GM19239 (cell line): ENCODE measurements around the gene SLC26A8.

Source experiments
- DNase-seq: peaks from one replicate; pipeline ENCODE4 v3.0.0; 2011; ENCODE audit warnings: low spot score; ENCODE audit not compliant: insufficient read length
- FAIRE-seq: peaks from 2 replicates; lab custom pipeline; 2011; peaks lifted over from hg19 to GRCh38; lab: Jason Lieb, UNC

SLC26A8 gene, protein sequence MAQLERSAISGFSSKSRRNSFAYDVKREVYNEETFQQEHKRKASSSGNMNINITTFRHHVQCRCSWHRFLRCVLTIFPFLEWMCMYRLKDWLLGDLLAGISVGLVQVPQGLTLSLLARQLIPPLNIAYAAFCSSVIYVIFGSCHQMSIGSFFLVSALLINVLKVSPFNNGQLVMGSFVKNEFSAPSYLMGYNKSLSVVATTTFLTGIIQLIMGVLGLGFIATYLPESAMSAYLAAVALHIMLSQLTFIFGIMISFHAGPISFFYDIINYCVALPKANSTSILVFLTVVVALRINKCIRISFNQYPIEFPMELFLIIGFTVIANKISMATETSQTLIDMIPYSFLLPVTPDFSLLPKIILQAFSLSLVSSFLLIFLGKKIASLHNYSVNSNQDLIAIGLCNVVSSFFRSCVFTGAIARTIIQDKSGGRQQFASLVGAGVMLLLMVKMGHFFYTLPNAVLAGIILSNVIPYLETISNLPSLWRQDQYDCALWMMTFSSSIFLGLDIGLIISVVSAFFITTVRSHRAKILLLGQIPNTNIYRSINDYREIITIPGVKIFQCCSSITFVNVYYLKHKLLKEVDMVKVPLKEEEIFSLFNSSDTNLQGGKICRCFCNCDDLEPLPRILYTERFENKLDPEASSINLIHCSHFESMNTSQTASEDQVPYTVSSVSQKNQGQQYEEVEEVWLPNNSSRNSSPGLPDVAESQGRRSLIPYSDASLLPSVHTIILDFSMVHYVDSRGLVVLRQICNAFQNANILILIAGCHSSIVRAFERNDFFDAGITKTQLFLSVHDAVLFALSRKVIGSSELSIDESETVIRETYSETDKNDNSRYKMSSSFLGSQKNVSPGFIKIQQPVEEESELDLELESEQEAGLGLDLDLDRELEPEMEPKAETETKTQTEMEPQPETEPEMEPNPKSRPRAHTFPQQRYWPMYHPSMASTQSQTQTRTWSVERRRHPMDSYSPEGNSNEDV

DNA sequence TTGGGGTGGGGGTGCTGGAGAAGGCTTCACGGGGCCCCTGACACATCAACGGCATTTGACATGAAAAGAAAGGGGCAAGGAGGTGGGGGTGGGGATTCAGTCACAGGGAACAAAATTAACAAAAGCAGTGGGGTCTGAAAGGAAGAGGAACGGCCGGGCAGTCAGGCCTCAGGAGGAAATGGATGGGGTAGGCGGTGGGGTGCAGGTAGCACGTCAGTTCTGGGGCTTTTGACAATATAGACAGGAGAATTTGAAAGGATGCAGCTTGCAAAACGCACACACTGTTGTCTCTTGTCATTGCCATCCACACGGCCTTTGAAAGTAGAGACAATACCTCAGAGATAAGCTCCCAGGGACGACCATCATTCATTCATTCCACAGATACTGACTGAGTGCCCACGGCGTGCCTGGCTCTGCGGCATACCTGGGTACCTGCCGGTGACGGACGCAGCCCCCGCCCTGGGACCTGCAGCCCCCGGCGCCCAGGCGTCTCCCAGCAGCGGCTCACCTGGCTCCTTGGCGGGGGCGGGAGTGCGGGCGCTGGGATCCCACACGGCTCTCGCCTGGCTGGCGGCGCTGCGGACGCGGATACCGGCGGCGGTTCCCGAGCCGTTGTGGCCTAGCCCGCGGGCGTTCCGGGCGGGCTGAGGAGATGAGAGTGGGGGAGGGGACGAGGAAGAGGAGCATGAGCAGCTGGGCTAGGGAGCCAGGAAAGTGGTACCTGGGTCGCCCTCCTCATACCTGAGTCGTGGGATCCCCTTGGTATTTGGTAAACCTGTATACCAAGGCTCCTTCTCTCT lies at the start of gene SLC26A8:
Gene SLC26A8, minus strand, starts transcription at position 646 of the 800 bp plus-strand sequence. CDS start 4,934 bp downstream, outside the sequence.
- DNase-seq (no peak), FAIRE-seq (no peak)

DNA sequence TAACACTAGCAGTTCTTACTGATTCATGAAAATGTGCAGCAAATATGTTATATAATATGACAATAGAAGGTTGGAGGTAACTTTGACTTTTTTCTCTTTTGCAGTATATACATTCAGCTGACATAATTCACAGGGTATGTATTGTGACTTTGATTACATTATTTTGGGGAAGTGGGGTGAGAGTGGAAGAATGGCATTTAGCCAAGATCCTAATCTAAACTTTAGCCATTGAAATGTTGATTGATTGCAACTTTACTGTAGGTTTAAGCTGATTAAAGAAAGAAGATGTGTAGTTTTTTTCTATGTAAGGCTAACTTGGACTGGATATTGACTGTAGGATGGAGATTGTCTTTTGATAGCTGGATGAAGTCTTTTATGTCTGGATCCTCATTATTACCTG lies 49.1 kb upstream of the SLC26A8 start:
- FAIRE-seq: no peak

DNA sequence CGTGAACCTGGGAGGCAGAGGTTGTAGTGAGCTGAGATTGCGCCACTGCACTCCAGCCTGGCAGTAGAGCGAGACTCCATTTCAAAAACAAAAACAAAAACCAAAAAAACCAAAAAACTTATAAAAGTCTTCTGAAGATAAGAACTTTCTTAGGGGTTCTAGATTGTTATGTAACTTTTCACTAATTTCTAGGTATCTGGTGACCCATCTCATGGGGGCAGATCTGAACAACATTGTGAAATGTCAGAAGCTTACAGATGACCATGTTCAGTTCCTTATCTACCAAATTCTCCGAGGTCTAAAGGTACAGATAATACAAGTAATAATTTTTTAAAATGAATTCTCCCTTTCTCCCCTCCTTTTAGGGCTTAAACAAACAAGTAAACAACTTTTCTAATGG lies 48.2 kb upstream of the SLC26A8 start:
- FAIRE-seq (no peak), DNase-seq (no peak)

More for the DNA sequence above, 49.1 kb upstream of the SLC26A8 start:
- no peak for DNase-seq

DNA sequence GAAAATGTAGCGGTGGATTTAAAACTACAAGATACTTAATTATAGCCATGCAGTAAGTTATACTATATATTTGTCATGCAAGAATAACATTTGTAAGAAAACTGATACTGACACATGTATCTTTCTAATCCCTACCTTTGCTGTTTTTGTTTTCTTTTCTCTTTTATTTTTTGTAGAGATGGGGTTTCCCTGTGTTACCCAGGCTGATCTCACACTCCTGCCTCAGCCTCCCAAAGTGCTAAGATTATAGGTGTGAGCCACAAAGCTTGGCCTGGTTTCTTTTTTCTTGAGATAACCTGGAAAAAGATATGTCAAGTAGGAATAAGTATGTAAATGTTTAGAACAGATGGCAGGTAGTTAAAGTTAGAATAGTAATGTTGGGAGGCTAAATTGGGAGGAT lies 47.3 kb upstream of the SLC26A8 start:
- FAIRE-seq (no peak), DNase-seq (no peak)

DNA sequence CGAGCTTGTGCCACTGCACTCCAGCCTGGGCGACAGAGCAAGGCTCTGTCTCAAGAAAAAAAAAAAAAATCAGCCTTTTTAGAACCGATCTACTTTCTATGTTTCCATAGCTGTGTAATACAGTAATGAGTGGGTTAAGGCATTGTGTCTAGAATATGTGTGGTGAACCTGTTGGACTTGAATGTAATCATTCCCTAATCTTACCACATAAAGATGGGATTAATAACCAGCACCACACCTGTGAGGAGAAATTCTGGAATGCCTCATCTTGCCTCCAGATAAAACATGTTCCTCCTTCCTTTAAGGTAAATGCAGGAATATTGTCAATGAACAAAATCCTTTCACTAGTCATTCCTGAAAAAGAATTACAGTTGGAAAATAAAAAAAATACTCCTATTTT lies 46.8 kb upstream of the SLC26A8 start:
- FAIRE-seq: no peak

DNA sequence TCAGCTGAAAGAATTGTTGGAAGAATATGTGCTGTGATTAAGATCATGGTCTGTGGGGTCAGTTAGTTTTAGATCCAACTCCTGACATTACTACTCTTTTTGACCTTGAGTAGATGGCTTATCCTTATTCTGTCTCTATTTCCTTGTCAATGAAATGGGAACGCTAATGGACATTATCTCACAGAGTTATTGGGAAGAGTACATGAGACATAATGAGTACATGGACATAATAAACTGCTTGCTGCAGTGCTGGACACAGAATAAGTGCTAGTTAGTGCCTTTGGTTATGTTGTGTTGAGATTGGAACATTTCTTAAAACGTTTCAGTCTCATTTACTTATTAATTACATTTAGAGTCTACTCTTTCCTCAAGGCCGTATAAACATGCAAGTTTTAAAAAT lies 45.8 kb upstream of the SLC26A8 start:
- DNase-seq: no peak
- no peak for FAIRE-seq

More for the DNA sequence above, 46.8 kb upstream of the SLC26A8 start:
- DNase-seq: no peak

DNA sequence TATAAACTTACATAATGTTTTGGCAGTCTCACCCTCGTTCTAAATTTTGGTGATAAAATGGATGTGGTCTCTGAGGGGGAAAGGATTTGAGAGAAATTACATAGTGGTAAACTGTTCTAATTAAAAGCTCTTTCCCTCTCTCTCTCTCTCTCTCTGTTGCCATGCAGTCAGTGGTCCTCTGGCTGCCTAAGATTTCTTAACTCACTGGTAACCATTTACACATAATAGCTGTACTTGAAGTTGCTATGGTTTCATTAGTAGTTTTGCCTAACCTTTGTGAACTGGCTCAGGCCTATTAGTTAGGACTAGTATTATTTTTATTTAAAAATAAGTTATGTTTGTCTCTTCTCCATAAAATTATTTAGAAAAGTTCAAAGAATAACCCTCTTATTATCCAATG lies 45.1 kb upstream of the SLC26A8 start:
- FAIRE-seq (no peak), DNase-seq (no peak)

DNA sequence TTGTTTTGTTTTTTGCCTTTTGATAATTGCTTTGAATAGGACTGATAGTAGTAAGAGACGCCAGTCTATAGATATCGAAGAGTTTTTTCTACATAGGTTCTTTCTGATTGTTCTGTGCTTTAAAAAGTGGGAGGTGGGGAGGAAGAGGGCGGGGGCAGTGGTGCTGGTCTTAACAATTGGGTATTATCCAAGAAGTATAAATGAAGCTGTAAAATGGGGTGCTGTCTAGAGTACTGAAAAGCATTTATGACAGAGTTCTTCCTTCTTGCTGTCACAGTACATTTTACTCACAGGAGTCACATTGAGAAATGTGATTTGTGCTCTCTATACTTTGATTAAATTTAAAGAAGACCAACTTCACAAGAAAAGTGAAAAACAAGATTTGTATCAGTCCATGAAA lies 44.1 kb upstream of the SLC26A8 start:
- DNase-seq (no peak), FAIRE-seq (no peak)

DNA sequence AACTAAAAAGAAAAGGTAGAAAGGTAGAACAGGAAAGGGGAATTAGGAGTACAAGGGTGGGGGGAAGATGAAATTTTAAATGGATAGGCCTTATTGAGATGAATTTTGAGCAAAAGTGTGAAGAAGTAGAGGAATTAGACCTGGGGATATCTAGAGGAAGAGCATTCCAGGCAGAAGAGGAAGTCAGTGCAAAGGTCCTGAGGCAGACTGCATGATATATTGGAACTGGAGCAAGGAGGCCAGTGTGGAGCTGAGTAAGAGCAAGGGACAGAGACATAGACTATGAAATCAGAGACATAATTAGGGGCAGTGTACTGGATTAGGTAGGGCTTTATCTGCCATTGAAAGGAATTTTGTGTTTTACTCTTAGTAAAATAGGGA lies 43.6 kb upstream of the SLC26A8 start:
- FAIRE-seq (no peak), DNase-seq (no peak)

DNA sequence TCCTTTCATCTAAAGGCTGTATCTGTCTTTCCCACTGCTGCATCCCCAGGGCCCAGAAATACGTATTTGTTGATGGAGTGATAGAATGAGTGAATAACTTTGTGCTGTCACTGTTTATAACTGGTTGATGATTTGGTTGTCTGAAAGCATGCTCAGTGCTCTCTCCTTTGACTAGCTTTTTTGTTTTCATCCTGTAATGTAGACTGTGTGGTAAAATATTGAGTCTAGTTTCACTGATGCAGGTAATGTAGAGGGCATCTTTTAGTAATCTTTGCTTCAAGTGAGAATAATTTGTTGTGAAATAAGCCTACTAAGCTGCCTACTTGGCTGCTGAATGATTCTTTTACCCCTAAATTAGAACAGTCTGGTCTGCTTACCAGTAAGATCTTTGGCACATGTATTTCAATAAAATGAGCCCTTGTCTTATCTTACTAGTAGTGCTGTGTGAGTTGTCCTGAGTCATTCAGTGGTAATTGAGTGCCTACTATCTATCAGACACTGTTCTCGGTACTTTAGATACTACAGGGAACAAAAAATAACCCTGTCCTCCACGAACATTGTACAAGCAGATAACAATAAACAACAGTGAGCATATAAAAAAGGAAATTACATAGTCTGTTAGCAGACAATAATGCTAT lies 43.1 kb upstream of the SLC26A8 start:
- no peak for FAIRE-seq
- DNase-seq: no peak

DNA sequence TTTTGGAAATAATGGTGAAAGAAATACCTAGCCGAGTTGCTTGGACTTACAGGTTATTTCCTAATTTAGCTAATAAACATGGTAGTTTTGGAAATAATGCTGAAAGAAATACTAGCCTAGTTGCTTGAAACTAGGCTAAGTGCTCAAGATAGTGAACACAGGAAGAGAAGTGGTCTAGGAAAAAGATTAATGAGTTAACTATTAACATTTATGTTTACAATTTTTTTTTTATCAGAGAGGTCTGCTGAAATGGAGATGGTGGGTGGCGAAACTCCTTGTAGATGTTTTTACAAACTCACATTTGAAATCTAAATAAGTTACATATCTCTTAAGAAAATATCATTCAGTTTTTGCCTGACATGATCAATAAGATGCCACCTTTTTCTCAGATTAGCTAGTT lies 42.4 kb upstream of the SLC26A8 start:
- no peak for FAIRE-seq
- DNase-seq: no peak

DNA sequence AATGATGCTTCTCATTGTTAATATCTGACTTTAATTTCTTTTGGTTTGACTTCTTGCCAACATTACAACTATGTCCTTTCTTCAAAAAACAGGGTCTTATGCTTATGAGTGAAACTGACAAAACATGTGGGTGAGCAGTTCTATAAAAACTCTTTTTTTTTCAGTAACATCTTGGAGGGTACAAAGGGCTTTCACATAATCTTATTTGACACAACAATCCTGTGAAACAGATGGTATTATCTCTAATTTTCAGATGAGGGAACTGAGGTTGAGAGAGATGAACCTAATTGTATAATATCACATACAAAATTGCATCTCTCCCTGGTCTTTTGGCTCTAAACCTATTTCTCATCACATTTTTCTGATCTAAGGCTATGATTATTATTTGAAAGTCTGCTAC lies 41.5 kb upstream of the SLC26A8 start:
- DNase-seq: no peak
- no peak for FAIRE-seq

DNA sequence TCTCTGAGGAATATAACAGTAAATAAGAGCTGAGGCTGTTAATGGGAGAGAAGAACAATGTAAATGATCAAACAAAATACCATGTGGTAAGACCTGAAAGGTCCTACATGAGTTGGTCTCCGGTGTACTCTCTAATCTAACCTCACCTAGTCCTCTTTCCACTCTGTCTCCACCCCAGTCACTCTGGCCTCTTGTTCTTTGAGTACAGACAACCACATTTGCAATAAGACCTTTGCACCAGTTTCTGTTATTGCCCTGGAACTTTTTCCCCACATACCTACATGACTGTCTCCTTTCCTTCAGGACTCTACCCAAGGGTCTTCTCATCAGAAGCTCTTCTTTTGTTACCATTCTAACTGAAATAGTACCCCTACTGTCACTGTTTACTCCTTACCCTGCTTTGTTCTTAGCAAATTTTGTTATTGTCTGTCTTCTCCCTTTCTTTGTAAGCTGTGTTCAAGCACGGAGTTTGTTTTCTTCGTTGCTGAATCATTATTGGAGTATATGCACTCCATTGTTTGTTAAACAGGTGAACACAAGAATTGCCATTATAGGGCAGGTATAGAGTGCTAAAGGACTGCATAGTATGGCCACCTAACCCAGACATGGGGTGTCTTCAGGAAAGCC lies 40.4 kb upstream of the SLC26A8 start:
- no peak for FAIRE-seq
- DNase-seq: no peak

DNA sequence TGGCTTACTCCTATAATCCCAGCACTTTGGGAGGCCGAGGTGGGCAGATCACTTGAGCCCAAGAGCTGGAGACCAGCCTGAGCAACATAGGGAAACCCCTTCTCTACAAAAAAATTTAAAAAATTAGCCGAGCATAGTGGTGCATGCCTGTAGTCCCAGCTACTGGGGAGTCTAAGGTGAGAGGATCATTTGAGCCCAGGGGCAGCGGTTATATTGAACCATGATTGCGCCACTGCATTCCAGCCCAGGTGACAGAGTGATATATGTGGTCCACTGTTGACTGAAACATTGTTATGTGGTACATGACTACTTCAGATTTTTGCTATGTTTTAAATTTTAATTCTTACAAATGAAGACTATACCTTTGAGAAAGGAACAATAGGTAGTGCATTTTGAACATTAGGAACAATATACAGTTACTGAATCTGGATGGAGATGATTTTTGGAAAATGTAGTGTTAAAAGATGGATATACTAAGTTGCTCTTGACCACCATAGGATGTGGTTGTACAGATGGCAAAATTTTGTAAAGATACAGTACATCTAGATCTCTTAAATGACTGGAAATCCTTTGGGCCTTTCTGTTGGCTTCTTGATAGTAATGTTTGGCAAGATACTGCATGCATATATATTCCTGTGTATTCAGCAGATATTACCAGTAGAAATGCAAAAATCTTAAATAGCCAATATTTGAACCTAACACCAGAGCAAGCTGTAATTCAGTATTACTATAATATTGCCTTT lies 39.0 kb upstream of the SLC26A8 start:
- DNase-seq (no peak), FAIRE-seq (no peak)

DNA sequence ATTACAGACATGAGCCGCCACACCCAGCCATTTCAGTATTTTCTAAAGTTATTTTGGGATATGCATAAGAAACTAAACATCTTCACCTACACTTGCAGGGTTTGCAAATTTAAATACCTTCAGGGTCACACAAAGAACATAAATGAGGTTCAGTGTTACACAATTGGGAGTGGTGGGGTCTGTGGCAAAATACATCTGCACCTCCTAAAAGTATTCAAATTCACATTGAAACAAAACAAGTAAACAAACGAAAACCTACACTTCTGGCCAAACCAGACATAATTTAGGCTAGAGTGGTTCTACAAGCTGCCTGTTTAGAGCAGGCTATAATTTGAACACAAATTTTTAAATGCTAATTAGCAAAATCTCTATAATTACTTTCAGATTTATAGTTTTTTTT lies 37.8 kb upstream of the SLC26A8 start:
- FAIRE-seq: no peak

DNA sequence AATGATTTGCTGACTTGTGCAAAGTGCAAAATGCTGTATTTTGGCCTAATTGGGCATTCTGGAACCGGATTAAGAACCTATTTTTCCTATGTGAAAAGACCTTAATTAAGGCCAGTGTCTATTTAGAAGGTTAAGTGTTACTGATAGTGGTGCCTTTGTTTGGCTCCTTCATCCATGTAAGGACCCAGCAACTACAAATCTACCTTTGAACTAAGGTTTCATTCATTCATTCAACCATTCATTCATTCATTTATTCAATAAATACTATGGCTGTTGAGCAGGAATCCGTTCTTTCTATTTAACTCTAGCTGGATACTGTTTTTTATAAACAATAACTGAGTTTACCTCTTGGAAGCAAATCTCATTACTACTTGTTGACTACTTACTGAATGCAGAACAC lies 36.8 kb upstream of the SLC26A8 start:
- no peak for FAIRE-seq

More for the DNA sequence above, 37.8 kb upstream of the SLC26A8 start:
- no peak for DNase-seq

DNA sequence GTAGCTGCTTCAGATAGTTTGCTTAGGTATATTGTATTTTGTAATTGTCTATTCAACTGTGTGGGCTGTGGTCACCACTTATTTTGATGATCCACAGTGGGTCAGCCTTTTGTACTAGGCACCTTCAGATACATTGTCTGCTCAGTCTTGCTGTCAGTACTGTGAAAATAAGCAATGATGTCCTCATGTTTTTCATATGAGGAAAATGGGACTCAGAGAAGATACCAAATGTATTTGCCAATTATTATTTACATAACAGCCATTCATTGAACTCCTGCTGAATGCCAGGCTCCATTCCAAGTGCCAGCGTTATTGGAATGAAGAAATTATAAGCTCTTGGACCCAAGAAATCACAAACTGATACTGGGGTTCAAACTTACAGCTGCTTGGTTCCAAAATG lies 31.7 kb upstream of the SLC26A8 start:
- DNase-seq (no peak), FAIRE-seq (no peak)

More for the DNA sequence above, 36.8 kb upstream of the SLC26A8 start:
- DNase-seq: no peak

DNA sequence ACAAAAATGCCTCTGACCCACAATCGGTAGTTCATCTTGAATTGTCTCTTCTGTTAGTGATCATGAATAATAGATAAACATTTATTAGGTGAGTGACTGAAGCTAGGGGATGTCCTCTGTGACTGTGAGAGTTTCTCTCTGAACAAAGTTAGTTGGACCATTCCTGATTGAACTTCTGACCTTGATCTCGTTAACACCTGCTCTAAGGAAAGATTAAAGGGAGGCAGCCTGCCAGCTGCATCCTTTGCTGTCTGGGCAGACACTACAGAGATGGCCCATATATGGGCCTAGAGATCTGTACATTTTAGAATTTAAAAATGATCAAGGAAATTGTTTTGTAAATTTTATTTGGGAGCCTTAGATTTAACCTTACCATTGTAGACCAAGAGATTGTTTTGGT lies 30.5 kb upstream of the SLC26A8 start:
- FAIRE-seq (no peak), DNase-seq (no peak)

DNA sequence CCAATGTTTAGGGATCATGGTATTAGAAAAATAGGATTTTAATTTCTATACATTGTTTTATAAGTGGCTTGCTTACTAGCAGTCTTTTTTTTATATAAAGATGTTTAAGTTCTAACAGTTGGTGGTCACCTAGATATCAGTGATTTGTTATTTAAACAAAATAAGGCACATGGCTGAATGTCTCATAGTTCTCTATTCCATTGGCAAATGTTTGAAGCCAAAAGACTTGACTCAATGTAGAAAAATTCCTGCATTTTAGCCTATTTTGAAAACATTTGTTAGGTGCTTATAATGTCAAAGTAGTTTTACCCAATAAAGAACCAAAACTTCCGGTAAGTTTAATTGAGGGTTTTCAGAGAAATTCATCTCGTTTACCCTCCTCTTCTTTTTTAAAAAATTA lies 30.0 kb upstream of the SLC26A8 start:
- FAIRE-seq: no peak

More for the DNA sequence above, 30.0 kb upstream of the SLC26A8 start:
- no peak for DNase-seq
